IgD-negative memory B cell (primary cell): Measurements from ENCODE around the gene ANGPTL2. TPM values are rescaled to one million over a fixed set of nuclear protein-coding genes. Genes with fewer than 3 reads are reported as not detected.
A peak's percentile ranks its signal among the peaks of the same experiment; 100 is the strongest.

Experiments used
- H3K27ac Mint-ChIP-seq, 3 donors: one replicate each; pipeline ENCODE4 v1.8.0; 2020 to 2022; ENCODE audit warnings: mild to moderate bottlenecking in 3 of 3, mixed read lengths in 3 of 3, moderate library complexity in 1 of 3
- H3K27me3 Mint-ChIP-seq: one replicate; pipeline ENCODE4 v1.8.0; 2021; ENCODE audit warnings: mixed read lengths
- H3K36me3 Mint-ChIP-seq: one replicate; pipeline ENCODE4 v1.8.0; 2020; ENCODE audit warnings: mild to moderate bottlenecking, mixed read lengths
- H3K4me1 Mint-ChIP-seq, 3 donors: one replicate each; pipeline ENCODE4 v1.8.0; 2020 to 2022; ENCODE audit warnings: mixed read lengths in 3 of 3, mild to moderate bottlenecking in 1 of 3
- H3K4me3 Mint-ChIP-seq, 4 donors: one replicate each; pipeline ENCODE4 v1.8.0; 2020 to 2022; ENCODE audit warnings: mild to moderate bottlenecking in 4 of 4, mixed read lengths in 4 of 4, moderate library complexity in 3 of 4
- H3K9me3 Mint-ChIP-seq, 3 donors: one replicate each; pipeline ENCODE4 v1.8.0; 2020 to 2021; ENCODE audit warnings: mixed read lengths in 3 of 3, mild to moderate bottlenecking in 1 of 3
- polyA plus RNA-seq: library from polyadenylated mRNA; unstranded; fragments of 300-500 nt; fragmentation: Illumina TruSeq; gene quantifications from one replicate; pipeline ENCODE4 v1.2.3, GENCODE V29; 2021

Gene ANGPTL2
- polyA plus RNA-seq, 1 donor from 2014 or later, result 0.08 TPM

- no peaks in the 10 kb centered on the region for H3K27me3 Mint-ChIP-seq
- H3K4me3 Mint-ChIP-seq, result no peak overlapping the region
- peaks cover 19% of the 10 kb centered on the region for H3K36me3 Mint-ChIP-seq
- no peaks in the 10 kb centered on the region for H3K9me3 Mint-ChIP-seq
- no peaks in the 10 kb centered on the region for H3K4me1 Mint-ChIP-seq
- H3K27ac Mint-ChIP-seq, result no peak overlapping the region
These were observed 44.8 kb downstream of the ANGPTL2 start for GRCh38 chr9:127077644-127077946.

- H3K9me3 Mint-ChIP-seq, result peaks cover 0 to 1% (median 0%) of the 10 kb centered on the region in 3 donors
- H3K27me3 Mint-ChIP-seq, result no peaks in the 10 kb centered on the region
- H3K4me3 Mint-ChIP-seq, result no peak overlapping the region
- peaks cover 24% of the 10 kb centered on the region for H3K36me3 Mint-ChIP-seq
- H3K27ac Mint-ChIP-seq, result peak overlapping the region in 1 of 3 donors; percentile 77
- peaks cover 0 to 1% (median 0%) of the 10 kb centered on the region in 3 donors for H3K4me1 Mint-ChIP-seq
These were observed 45.4 kb downstream of the ANGPTL2 start for GRCh38 chr9:127076860-127077643.

DNA sequence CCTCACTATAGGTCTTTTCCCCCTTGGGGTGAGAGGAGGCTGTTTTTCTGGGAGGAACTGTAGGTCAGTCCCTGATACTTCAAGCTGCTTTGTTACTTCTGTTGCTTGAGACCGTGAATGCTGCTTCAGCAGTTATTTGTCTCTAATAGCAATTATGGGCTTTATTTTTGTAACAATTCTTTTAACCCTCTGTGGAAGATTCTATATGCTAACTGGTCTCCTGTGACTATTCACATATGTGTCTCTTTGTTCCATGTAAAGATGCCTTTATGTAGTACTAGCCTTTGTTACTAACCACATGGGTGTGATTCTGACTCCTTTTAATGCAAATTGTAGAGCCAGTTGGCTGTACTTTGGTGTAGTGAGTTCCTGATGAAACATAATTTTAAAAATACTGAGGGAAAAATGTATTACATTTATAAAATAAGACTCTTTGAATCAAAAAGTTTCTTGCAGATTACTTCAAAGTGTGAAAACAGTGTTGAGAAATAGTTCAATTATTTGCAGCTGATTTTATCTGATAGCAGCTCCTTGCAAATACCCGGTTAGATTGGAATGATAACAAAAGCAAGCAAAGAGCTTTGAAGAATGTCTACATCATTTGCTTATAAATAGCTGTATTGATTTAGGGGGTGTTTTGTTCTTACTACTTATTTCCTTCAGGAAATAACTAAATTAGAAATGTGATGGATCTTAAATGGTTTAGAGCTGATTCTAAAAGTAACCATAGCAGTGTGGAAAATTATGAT, 46.6 kb downstream of the ANGPTL2 start:
- H3K4me3 Mint-ChIP-seq, result no peak overlapping the region
- H3K27ac Mint-ChIP-seq, result no peak overlapping the region
- peaks cover 1 to 10% (median 2%) of the 10 kb centered on the region in 3 donors for H3K9me3 Mint-ChIP-seq
- H3K36me3 Mint-ChIP-seq, result peaks cover 32% of the 10 kb centered on the region
- no peaks in the 10 kb centered on the region for H3K27me3 Mint-ChIP-seq
- H3K4me1 Mint-ChIP-seq, result peaks cover 0 to 1% (median 0%) of the 10 kb centered on the region in 3 donors

GRCh38 chr9:127074561-127075548, 47.6 kb downstream of the ANGPTL2 start:
- peaks cover 34% of the 10 kb centered on the region for H3K36me3 Mint-ChIP-seq
- no peaks in the 10 kb centered on the region for H3K27me3 Mint-ChIP-seq
- no peak overlapping the region for H3K4me3 Mint-ChIP-seq
- peaks cover 0 to 1% (median 0%) of the 10 kb centered on the region in 3 donors for H3K4me1 Mint-ChIP-seq
- no peak overlapping the region for H3K27ac Mint-ChIP-seq
- peaks cover 1 to 10% (median 5%) of the 10 kb centered on the region in 3 donors for H3K9me3 Mint-ChIP-seq

DNA sequence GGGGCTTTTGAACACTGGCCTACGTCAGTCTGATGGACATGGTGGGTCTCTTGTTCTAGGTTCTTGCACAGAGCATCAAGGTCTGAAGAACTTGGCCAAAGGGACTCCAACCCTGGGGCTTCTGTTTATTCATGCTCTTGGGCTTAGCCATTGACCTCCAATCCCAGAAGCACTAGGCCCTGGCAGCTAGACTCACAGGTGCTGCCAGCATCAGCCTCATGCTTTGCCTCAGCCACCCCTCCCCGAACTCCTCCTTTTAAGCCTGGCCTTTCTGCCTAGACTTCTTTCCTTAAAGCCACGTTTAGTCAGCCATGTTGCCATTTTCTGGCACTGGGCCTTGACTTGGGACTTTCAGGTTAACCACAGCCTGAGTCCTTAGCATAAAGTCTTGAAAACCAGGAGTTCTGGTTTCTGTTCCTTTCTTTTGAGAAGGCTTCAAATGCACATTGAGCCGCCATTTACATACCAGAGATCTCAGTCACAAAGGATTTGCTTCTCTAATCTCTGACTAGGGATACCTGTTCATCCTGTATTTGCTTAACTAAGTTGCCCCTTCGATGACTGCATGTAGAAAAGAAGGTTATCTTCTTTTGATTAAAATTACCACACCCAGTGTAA, 54.7 kb downstream of the ANGPTL2 start:
- Mint-ChIP-seq H3K27ac (peak overlapping the region in 1 of 3 donors; percentile 3), H3K4me3 (no peak overlapping the region), H3K27me3 (no peaks in the 10 kb centered on the region), H3K36me3 (peaks cover 29% of the 10 kb centered on the region), H3K9me3 (peaks cover 1 to 10% (median 5%) of the 10 kb centered on the region in 3 donors), H3K4me1 (peaks cover 0 to 3% (median 0%) of the 10 kb centered on the region in 3 donors)

DNA sequence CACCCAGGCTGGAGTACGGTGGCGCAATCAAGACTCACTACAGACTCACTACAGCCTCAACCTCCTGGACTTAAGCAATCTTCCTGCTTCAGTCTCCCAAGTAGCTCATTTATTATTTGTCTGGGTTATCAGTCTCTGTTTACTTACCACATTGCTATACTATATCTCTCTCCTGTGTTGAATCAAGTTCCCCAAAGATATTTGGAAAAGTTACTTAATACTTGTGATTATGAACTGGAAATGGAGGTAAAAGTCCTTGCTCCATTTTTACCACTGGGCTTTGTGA, 55.6 kb downstream of the ANGPTL2 start:
- no peak overlapping the region for H3K27ac Mint-ChIP-seq

DNA sequence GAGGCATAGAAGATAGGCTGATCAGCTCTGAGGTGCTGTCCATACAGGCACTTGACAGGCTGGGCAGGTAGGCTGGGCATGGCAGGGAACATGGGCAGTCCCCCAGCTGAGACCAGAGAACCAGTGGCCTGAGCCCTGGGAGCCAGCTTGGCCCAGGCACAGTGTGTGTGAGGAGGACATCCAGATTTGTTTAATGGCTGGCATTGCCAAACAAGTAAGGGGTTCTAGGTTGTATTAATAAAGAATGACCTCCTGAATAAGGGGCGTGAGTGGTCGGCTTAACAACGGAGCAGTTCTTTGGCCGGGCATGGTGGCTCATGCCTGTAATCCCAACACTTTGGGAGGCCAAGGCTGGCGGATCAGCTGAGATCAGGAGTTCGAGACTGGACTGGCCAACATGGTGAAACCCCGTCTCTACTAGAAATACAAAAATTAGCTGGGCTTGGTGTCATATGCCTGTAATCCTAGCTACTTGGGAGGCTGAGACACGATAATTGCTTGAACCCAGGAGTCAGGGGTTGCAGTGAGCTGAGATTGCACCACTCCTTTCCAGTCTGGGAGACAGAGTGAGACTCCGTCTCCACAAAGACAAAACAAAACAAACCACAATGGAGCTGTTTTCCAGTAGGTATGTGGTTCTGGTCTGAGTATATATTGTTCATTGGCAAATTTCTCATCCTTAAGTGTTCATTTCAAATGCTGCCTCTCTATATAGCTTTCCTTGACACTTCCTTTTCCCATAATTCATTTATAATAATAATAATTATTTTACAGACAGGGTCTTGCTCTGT, 56.2 kb downstream of the ANGPTL2 start:
- no peak overlapping the region for H3K27ac Mint-ChIP-seq
- H3K27me3 Mint-ChIP-seq, result no peaks in the 10 kb centered on the region
- H3K4me1 Mint-ChIP-seq, result peaks cover 0 to 2% (median 0%) of the 10 kb centered on the region in 3 donors
- H3K36me3 Mint-ChIP-seq, result peaks cover 19% of the 10 kb centered on the region
- H3K4me3 Mint-ChIP-seq, result no peak overlapping the region
- H3K9me3 Mint-ChIP-seq, result peaks cover 0 to 5% (median 3%) of the 10 kb centered on the region in 3 donors

More for the DNA sequence above, 55.6 kb downstream of the ANGPTL2 start:
- no peaks in the 10 kb centered on the region for H3K27me3 Mint-ChIP-seq
- peaks cover 22% of the 10 kb centered on the region for H3K36me3 Mint-ChIP-seq
- peaks cover 0 to 2% (median 0%) of the 10 kb centered on the region in 3 donors for H3K4me1 Mint-ChIP-seq
- no peak overlapping the region for H3K4me3 Mint-ChIP-seq
- H3K9me3 Mint-ChIP-seq, result peaks cover 0 to 8% (median 5%) of the 10 kb centered on the region in 3 donors

- no peak overlapping the region for H3K27ac Mint-ChIP-seq
- H3K4me3 Mint-ChIP-seq, result no peak overlapping the region
- H3K36me3 Mint-ChIP-seq, result peaks cover 17% of the 10 kb centered on the region
- H3K4me1 Mint-ChIP-seq, result peaks cover 0 to 2% (median 0%) of the 10 kb centered on the region in 3 donors
- H3K9me3 Mint-ChIP-seq, result peaks cover 0 to 3% (median 0%) of the 10 kb centered on the region in 3 donors
- no peaks in the 10 kb centered on the region for H3K27me3 Mint-ChIP-seq
These were observed 56.8 kb downstream of the ANGPTL2 start for GRCh38 chr9:127065592-127065991.

GRCh38 chr9:127064335-127064734, 58.1 kb downstream of the ANGPTL2 start:
- Mint-ChIP-seq H3K27me3 (no peaks in the 10 kb centered on the region), H3K4me1 (peaks cover 5 to 11% (median 7%) of the 10 kb centered on the region in 3 donors), H3K4me3 (no peak overlapping the region), H3K27ac (no peak overlapping the region), H3K36me3 (peaks cover 13% of the 10 kb centered on the region), H3K9me3 (no peaks in the 10 kb centered on the region)

GRCh38 chr9:127061411-127061810, 61.0 kb downstream of the ANGPTL2 start:
- no peak overlapping the region for H3K4me3 Mint-ChIP-seq
- no peaks in the 10 kb centered on the region for H3K9me3 Mint-ChIP-seq
- H3K4me1 Mint-ChIP-seq, result peaks cover 6 to 24% (median 9%) of the 10 kb centered on the region in 3 donors
- H3K36me3 Mint-ChIP-seq, result peaks cover 4% of the 10 kb centered on the region
- peak overlapping the region in 1 of 3 donors; percentile 22 for H3K27ac Mint-ChIP-seq
- H3K27me3 Mint-ChIP-seq, result no peaks in the 10 kb centered on the region

DNA sequence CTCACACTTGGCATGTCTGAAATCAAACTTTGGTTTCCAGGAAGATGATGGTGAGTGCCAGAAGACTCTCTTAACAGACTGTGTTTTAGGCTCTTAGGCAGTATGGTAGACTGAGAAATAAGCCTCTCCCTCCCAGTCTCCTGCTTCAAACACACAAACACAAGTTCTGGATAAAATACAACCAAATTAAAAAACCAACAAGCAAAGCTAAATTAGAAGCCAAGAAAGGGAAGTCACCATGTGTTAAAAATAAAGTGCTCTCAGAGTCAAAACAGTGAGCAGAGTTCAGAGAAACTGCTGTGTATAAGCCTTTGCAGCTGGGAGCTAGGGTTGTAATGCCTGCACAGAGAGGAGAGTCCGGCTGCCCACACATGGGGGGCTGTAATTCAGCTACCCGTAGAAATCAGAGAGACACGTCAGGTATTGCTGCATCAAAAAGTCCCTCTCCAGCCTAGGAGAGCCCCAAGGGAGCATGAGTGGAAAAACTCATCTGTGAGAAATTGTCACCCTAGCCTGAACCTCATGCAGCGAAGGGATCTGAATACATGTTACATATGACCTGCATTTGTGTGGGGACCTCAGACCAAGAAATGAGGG, 62.6 kb downstream of the ANGPTL2 start:
- no peaks in the 10 kb centered on the region for H3K36me3 Mint-ChIP-seq
- H3K9me3 Mint-ChIP-seq, result no peaks in the 10 kb centered on the region
- H3K4me1 Mint-ChIP-seq, result peaks cover 6 to 24% (median 9%) of the 10 kb centered on the region in 3 donors
- no peak overlapping the region for H3K27ac Mint-ChIP-seq
- peak overlapping the region in 1 of 4 donors; percentile 42 for H3K4me3 Mint-ChIP-seq
- no peaks in the 10 kb centered on the region for H3K27me3 Mint-ChIP-seq

GRCh38 chr9:127059030-127059429, 63.4 kb downstream of the ANGPTL2 start:
- Mint-ChIP-seq H3K9me3 (no peaks in the 10 kb centered on the region), H3K36me3 (no peaks in the 10 kb centered on the region), H3K27me3 (no peaks in the 10 kb centered on the region), H3K4me1 (peaks cover 6 to 24% (median 9%) of the 10 kb centered on the region in 3 donors), H3K27ac (no peak overlapping the region), H3K4me3 (peak overlapping the region in 1 of 4 donors; percentile 28)

DNA sequence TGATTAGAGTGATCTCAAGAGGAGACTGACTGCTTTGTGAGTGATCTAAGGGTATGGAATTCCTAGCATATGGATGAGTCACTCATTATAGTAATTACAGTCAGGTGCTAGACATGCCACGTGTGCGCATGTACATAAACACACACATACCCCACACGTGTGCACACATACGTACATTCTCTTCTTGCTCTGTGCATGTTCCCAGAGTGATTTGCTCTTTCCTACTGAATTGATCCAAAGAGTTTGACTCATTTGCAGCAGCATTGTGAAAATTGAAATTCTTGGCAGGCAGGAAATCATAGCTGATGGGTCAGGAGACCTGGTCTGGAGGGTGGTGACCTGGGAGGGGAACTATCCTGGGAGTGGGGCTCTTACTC, 63.8 kb downstream of the ANGPTL2 start:
- Mint-ChIP-seq H3K4me1 (peaks cover 6 to 24% (median 9%) of the 10 kb centered on the region in 3 donors), H3K27ac (no peak overlapping the region), H3K36me3 (peaks cover 4% of the 10 kb centered on the region), H3K9me3 (no peaks in the 10 kb centered on the region), H3K4me3 (peak overlapping the region in 1 of 4 donors; percentile 28), H3K27me3 (no peaks in the 10 kb centered on the region)
